Measurements from ENCODE around the gene TSHZ2. TPM values are rescaled to one million over a fixed set of nuclear protein-coding genes. Genes with fewer than 3 reads are reported as not detected.

Gene TSHZ2
- total RNA-seq, 2 donors from 2014 or later, result 3.3 to 6.2 TPM

GRCh38 chr20:53141201-53142050 is 169.3 kb downstream of the TSHZ2 start:
- no peak overlapping the region for H3K4me3 ChIP-seq
- no peaks in the 10 kb centered on the region for H3K27me3 ChIP-seq
- no peaks in the 10 kb centered on the region for H3K36me3 ChIP-seq
- no peak for TF ChIP-seq CTCF (IDR thresholded peaks at IDR 0.05)
- H3K27ac ChIP-seq, result no peak overlapping the region
- H3K9me3 ChIP-seq, result no peaks in the 10 kb centered on the region
- H3K4me1 ChIP-seq, result peaks cover 0 to 7% of the 10 kb centered on the region in 2 donors
- DNase-seq (ENCODE audit: low spot score), result no peak

DNA sequence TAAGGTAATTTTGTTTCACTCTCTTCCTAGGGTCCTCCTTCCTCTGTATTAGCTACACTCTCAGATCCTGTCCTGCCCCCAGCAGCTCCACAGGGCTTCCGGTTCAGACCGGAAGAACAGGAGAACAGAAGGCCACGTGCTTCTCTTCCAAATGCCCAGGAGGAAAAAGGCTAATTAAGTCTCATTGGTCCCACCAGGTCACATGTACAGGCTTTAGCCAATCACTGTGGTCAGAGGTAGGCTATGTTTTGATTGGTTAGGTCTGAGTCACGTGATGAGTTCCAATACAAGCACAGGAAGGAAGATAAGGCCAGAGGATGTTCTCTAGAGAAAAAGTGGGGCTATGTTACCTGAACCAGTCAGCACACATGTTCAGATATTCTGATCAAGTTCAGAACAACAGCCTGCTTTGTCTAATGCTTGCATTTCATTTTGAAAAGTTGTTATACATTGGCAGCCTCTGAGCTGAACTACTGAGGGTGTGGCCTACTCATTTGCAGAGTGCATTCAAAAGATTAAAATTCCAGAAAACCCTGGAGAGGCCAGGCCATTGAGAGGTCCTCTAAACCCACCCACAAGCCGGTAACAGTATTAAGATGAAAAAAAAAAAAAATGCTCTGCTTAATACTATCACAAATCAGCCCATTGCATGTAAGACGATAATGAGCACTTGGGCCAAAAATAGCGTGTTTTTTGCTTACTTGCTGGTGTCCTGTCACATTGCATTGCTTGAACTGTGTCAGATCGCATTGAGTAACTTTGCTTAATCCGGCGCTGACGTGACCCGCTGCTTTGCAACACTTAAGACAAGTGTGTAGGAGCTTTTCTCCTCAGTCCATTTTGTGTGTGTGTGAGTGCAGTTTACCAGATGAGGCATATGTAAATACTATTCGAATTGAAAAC is 170.3 kb downstream of the TSHZ2 start:
- TF ChIP-seq CTCF (IDR thresholded peaks at IDR 0.05), result no peak
- Histone ChIP-seq H3K4me3 (no peak overlapping the region), H3K27ac (no peak overlapping the region), H3K36me3 (no peaks in the 10 kb centered on the region), H3K27me3 (no peaks in the 10 kb centered on the region), H3K9me3 (no peaks in the 10 kb centered on the region), H3K4me1 (peaks cover 0 to 7% of the 10 kb centered on the region in 2 donors)
- DNase-seq (ENCODE audit: low spot score), result no peak

- no peaks in the 10 kb centered on the region for H3K27me3 ChIP-seq
- no peaks in the 10 kb centered on the region for H3K9me3 ChIP-seq
- no peak for DNase-seq (ENCODE audit: low spot score)
- no peak overlapping the region for H3K4me3 ChIP-seq
- no peak for TF ChIP-seq CTCF (IDR thresholded peaks at IDR 0.05)
- no peak overlapping the region for H3K27ac ChIP-seq
- no peaks in the 10 kb centered on the region for H3K36me3 ChIP-seq
- H3K4me1 ChIP-seq, result peaks cover 0 to 7% of the 10 kb centered on the region in 2 donors
Measured at GRCh38 chr20:53146201-53146891, 174.2 kb downstream of the TSHZ2 start.

DNA sequence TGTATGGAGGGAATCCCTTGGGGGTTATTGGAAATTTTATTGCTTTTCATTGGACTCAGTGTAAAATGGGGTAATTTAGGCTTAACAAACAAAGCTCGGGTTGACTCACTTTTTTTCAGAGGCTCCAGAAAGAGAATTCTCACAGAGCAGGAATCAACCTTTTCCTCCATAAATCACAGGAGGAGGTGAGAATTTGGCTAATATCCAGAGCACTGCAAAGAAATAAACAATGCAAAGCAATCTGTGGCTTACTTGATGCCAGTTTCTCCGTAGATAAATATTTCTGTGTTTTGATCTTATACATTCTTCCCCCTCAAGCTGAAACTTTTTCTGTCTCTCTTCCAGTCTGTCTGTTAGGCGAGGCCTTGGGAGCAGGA is 176.6 kb downstream of the TSHZ2 start:
- Histone ChIP-seq H3K4me3 (no peak overlapping the region), H3K9me3 (no peaks in the 10 kb centered on the region), H3K36me3 (no peaks in the 10 kb centered on the region), H3K4me1 (no peaks in the 10 kb centered on the region), H3K27ac (no peak overlapping the region), H3K27me3 (no peaks in the 10 kb centered on the region)
- TF ChIP-seq CTCF (IDR thresholded peaks at IDR 0.05), result no peak
- DNase-seq (ENCODE audit: low spot score), result no peak

- Histone ChIP-seq H3K4me3 (no peak overlapping the region), H3K27ac (no peak overlapping the region), H3K9me3 (no peaks in the 10 kb centered on the region), H3K36me3 (no peaks in the 10 kb centered on the region), H3K4me1 (no peaks in the 10 kb centered on the region), H3K27me3 (no peaks in the 10 kb centered on the region)
- DNase-seq (ENCODE audit: low spot score), result no peak
- no peak for TF ChIP-seq CTCF (IDR thresholded peaks at IDR 0.05)
Measured at GRCh38 chr20:53149148-53149889, 177.2 kb downstream of the TSHZ2 start.
